ENCODE data around the gene CDAN1. TPM values are rescaled to one million over a fixed set of nuclear protein-coding genes. Genes with fewer than 3 reads are reported as not detected.

CDAN1 gene
- total RNA-seq, 1 donor from 2014 or later, result 12.9 TPM

DNA sequence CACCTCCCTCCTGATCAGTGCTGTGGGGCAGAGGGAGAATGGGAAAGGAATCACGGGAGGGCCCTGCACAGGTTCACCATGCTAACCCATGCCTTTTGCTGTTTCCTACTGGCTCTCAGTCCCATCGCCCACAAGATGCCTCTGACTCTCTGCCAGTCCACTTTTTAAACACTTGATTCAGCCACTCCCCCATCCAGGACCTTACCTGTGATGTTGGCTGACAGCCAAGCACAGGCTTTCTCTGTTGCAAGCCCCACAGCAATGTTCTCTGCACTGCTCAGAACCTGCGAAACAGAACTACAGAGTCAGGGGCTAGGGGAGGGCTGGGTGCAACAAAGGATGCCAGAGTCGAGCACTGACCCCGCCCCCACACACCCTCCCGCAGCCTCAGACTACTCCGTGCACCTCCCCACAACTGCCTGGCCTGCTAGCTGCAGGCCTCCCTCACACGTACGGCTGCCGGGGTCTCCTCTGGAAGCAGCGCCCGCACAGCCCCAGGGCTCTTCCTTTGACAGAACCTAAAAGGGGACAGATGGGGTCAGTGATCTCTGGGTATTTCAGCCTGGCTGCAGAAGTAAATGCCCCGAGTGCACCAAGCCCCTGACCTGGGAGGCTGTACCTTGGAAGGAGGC lies 9.1 kb downstream of the CDAN1 start:
- TF ChIP-seq CTCF (IDR thresholded peaks at IDR 0.05; ENCODE audit: insufficient read depth, low read length, poor library complexity, severe bottlenecking), result no peak
- no peak for DNase-seq (ENCODE audit: low read depth)
- peaks cover 9% of the 10 kb centered on the region for H3K36me3 ChIP-seq (ENCODE audit: control insufficient read depth, insufficient read depth, low read length)

GRCh38 chr15:42726114-42726513 lies 10.8 kb downstream of the CDAN1 start:
- H3K36me3 ChIP-seq (ENCODE audit: control insufficient read depth, insufficient read depth, low read length), result peaks cover 6% of the 10 kb centered on the region
- H3K4me3 ChIP-seq (ENCODE audit: low read depth, low read length), result no peak overlapping the region
- no peaks in the 10 kb centered on the region for H3K27me3 ChIP-seq (ENCODE audit: control insufficient read depth, insufficient read depth, low read length)
- no peak for TF ChIP-seq CTCF (IDR thresholded peaks at IDR 0.05; ENCODE audit: insufficient read depth, low read length, poor library complexity, severe bottlenecking)
- DNase-seq (ENCODE audit: low read depth), result no peak

More for the DNA sequence above, 9.1 kb downstream of the CDAN1 start:
- H3K27me3 ChIP-seq (ENCODE audit: control insufficient read depth, insufficient read depth, low read length), result no peaks in the 10 kb centered on the region
- no peak overlapping the region for H3K4me3 ChIP-seq (ENCODE audit: low read depth, low read length)

- no peak overlapping the region for H3K4me3 ChIP-seq (ENCODE audit: low read depth, low read length)
- no peaks in the 10 kb centered on the region for H3K27me3 ChIP-seq (ENCODE audit: control insufficient read depth, insufficient read depth, low read length)
- no peak for DNase-seq (ENCODE audit: low read depth)
- H3K36me3 ChIP-seq (ENCODE audit: control insufficient read depth, insufficient read depth, low read length), result peaks cover 6% of the 10 kb centered on the region
- no peak for TF ChIP-seq CTCF (IDR thresholded peaks at IDR 0.05; ENCODE audit: insufficient read depth, low read length, poor library complexity, severe bottlenecking)
These were observed 11.5 kb downstream of the CDAN1 start for GRCh38 chr15:42725331-42725903.

DNA sequence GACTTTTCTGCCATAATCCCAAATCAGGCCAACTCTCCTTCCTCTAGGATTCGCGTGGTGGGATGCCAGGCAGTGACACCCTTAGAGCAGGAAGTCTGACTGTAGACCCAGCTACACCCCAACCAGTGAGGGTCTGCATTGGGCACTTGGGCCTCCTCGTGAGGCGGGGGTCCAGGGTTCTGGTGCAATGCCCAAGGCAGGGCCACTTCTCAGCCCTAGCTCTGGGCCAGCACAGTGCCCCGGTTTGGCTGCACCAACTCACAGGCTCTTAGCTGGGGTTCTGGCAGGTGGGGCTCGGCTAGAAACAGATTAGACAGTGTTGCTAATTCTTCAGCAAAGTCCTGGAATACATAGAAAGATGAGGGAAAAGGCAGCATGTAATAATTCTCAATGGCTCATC lies 12.7 kb downstream of the CDAN1 start:
- H3K36me3 ChIP-seq (ENCODE audit: control insufficient read depth, insufficient read depth, low read length), result peaks cover 6% of the 10 kb centered on the region
- no peak overlapping the region for H3K4me3 ChIP-seq (ENCODE audit: low read depth, low read length)
- H3K27me3 ChIP-seq (ENCODE audit: control insufficient read depth, insufficient read depth, low read length), result no peaks in the 10 kb centered on the region
- no peak for TF ChIP-seq CTCF (IDR thresholded peaks at IDR 0.05; ENCODE audit: insufficient read depth, low read length, poor library complexity, severe bottlenecking)
- DNase-seq (ENCODE audit: low read depth), result no peak

- DNase-seq (ENCODE audit: low read depth), result no peak
- TF ChIP-seq CTCF (IDR thresholded peaks at IDR 0.05; ENCODE audit: insufficient read depth, low read length, poor library complexity, severe bottlenecking), result no peak
- Histone ChIP-seq H3K27me3 (ENCODE audit: control insufficient read depth, insufficient read depth, low read length) (no peaks in the 10 kb centered on the region), H3K4me3 (ENCODE audit: low read depth, low read length) (no peak overlapping the region), H3K36me3 (ENCODE audit: control insufficient read depth, insufficient read depth, low read length) (peaks cover 6% of the 10 kb centered on the region)
These were observed 13.9 kb downstream of the CDAN1 start for GRCh38 chr15:42723068-42723467.

- no peak for TF ChIP-seq CTCF (IDR thresholded peaks at IDR 0.05; ENCODE audit: insufficient read depth, low read length, poor library complexity, severe bottlenecking)
- Histone ChIP-seq H3K4me3 (ENCODE audit: low read depth, low read length) (no peak overlapping the region), H3K36me3 (ENCODE audit: control insufficient read depth, insufficient read depth, low read length) (peaks cover 6% of the 10 kb centered on the region), H3K27me3 (ENCODE audit: control insufficient read depth, insufficient read depth, low read length) (no peaks in the 10 kb centered on the region)
- no peak for DNase-seq (ENCODE audit: low read depth)
These were observed 15.0 kb downstream of the CDAN1 start for GRCh38 chr15:42721916-42722315.

All from kidney epithelial cell (primary cell).